ENCODE measurements around the gene SYT15B.
"Not testable (repeated sequence)": the region's sequence is repeated elsewhere in the genome, so short reads cannot be mapped to it uniquely, and the experiment has no call there.

GRCh38 chr10:47753176-47753575, 10.2 kb downstream of the SYT15B start:
- not testable (repeated sequence) for TF ChIP-seq CTCF, POLR2A (IDR thresholded peaks at IDR 0.05)
